Sigmoid colon (tissue), 7 donors: ENCODE results near the gene METTL21A. TPM values are rescaled to one million over a fixed set of nuclear protein-coding genes. Genes with fewer than 3 reads are reported as not detected.

ENCODE experiments used
- DNase-seq: peaks from one replicate; pipeline ENCODE4 v3.0.0-alpha.2; 2019
- H3K27ac ChIP-seq, 4 donors: fragments of 200-600 bp; sonication (generic); one replicate each; pipeline ENCODE4 v1.5.1; 2016 to 2019; ENCODE audit warnings: mild to moderate bottlenecking in 1 of 4
- H3K27me3 ChIP-seq, 3 donors: fragments of 200-600 bp; sonication (generic); one replicate each; pipeline ENCODE4 v1.5.1; 2019; ENCODE audit warnings: mild to moderate bottlenecking in 1 of 3
- H3K36me3 ChIP-seq, 4 donors: fragments of 200-600 bp; sonication (generic); one replicate each; pipeline ENCODE4 v1.5.1; 2016 to 2019
- H3K4me1 ChIP-seq, 4 donors: fragments of 200-600 bp; sonication (generic); one replicate each; pipeline ENCODE4 v1.5.1; 2017 to 2019
- H3K4me3 ChIP-seq, 4 donors: fragments of 200-600 bp; sonication (generic); one replicate each; pipeline ENCODE4 v1.5.1; 2017 to 2019; ENCODE audit warnings: mild to moderate bottlenecking in 2 of 4, moderate library complexity in 1 of 4
- H3K9me3 ChIP-seq, 4 donors: fragments of 200-600 bp in 3 of 4; sonication (generic) in 3 of 4; one replicate each; pipeline versions ENCODE4 v1.5.1 to v1.6.1; 2013 to 2019
- EP300 ChIP-seq, 4 donors: sonication (generic); formaldehyde crosslinking; IDR thresholded peaks; one replicate each; pipeline ENCODE4 v1.6.1; 2017; ENCODE audit warnings: antibody characterized with exemption in 4 of 4
- POLR2A ChIP-seq, 2 donors: fragments of 450-650 bp; IDR thresholded peaks; one replicate each; pipeline ENCODE4 v1.6.1; 2016; ENCODE audit warnings: antibody characterized with exemption in 2 of 2, mild to moderate bottlenecking in 2 of 2, moderate library complexity in 2 of 2
- POLR2AphosphoS5 ChIP-seq, 4 donors: sonication (generic); formaldehyde crosslinking; IDR thresholded peaks; one replicate each; pipeline ENCODE4 v1.6.1; 2017; ENCODE audit warnings: antibody characterized with exemption in 4 of 4
- WGBS, 2 donors: extraction: QIAGEN DNeasy Blood & Tissue Kit; methylation state at CpG; one replicate each; pipeline ENCODE4 v1.1.7; 2013; 5-methylcytosine and 5-hydroxymethylcytosine counted together
- intact Hi-C: fragments of 100-400 bp; cut with DNase I; formaldehyde crosslinking; loops from one replicate; pipeline ENCODE4 v1.15.1; 2023
- polyA plus RNA-seq, 3 donors: library from polyadenylated mRNA; stranded (reverse); fragments of 200-250 nt; gene quantifications; one replicate each; pipeline ENCODE4 v1.2.3, GENCODE V29; 2013
- total RNA-seq, 4 donors: library from RNA; depleted of rRNA; stranded (reverse); fragments of >200 nt; gene quantifications; one replicate each; pipeline ENCODE4 v1.1.0, GENCODE V29; 2016
- TF ChIP-seq, protein P1 (sequence below), 4 experiments: fragments of 450-650 bp in 3 of 4; fragments of 200-600 bp in 1 of 4; IDR thresholded peaks; one replicate each; pipeline ENCODE4 v1.5.1; 2016 to 2019; ENCODE audit warnings: antibody characterized with exemption in 4 of 4, mild to moderate bottlenecking in 3 of 4, moderate library complexity in 2 of 4
- donor health status: healthy with polysubstance abuse.
- donor health status: Bipolar disorder and iron deficiency.
- donor health status: healthy.

The METTL21A gene
- total and polyA plus RNA-seq, 7 donors, result 12.9 to 43.0 (median 21.0) TPM

GRCh38 chr2:207594731-207595130 lies 30.5 kb downstream of the METTL21A start:
- WGBS, 2 donors, result 99 to 100% methylated on average over 4 of the region's 4 CpGs
- H3K36me3 ChIP-seq, result peaks cover 0 to 71% (median 2%) of the 10 kb centered on the region in 4 donors
- DNase-seq, result no peak
- intact Hi-C loops, result no loop called here
- H3K27me3 ChIP-seq, result no peaks in the 10 kb centered on the region
- H3K27ac ChIP-seq, result no peak overlapping the region
- no peak overlapping the region for H3K4me3 ChIP-seq
- no peak for TF ChIP-seq EP300 (IDR thresholded peaks at IDR 0.05)
- TF ChIP-seq POLR2AphosphoS5 (IDR thresholded peaks at IDR 0.05), result no peak
- no peak for TF ChIP-seq POLR2A (IDR thresholded peaks at IDR 0.05)
- TF ChIP-seq, protein P1, sequence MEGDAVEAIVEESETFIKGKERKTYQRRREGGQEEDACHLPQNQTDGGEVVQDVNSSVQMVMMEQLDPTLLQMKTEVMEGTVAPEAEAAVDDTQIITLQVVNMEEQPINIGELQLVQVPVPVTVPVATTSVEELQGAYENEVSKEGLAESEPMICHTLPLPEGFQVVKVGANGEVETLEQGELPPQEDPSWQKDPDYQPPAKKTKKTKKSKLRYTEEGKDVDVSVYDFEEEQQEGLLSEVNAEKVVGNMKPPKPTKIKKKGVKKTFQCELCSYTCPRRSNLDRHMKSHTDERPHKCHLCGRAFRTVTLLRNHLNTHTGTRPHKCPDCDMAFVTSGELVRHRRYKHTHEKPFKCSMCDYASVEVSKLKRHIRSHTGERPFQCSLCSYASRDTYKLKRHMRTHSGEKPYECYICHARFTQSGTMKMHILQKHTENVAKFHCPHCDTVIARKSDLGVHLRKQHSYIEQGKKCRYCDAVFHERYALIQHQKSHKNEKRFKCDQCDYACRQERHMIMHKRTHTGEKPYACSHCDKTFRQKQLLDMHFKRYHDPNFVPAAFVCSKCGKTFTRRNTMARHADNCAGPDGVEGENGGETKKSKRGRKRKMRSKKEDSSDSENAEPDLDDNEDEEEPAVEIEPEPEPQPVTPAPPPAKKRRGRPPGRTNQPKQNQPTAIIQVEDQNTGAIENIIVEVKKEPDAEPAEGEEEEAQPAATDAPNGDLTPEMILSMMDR (IDR thresholded peaks at IDR 0.05), result no peak
- peaks cover 0 to 10% (median 0%) of the 10 kb centered on the region in 4 donors for H3K9me3 ChIP-seq
- H3K4me1 ChIP-seq, result no peaks in the 10 kb centered on the region

DNA sequence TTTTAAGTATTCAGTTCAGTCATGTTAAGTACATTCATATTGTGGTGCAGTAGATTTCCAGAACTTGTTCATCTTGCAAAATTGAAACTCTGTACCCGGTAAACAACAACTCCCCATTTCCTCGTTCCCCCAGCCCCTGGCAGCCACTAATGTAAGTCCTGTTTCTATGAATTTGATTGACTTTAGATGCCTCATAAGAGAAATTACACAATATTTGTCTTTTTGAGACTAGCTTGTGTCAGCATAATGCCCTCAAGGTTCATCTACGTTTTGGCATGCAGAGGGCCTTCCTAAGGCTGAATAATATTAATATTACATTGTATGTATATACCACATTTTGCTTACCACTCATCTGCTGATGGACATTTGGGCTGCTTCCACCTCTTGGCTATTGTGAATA lies 30.9 kb downstream of the METTL21A start:
- Histone ChIP-seq H3K36me3 (peaks cover 0 to 75% (median 2%) of the 10 kb centered on the region in 4 donors), H3K9me3 (peaks cover 0 to 10% (median 0%) of the 10 kb centered on the region in 4 donors)

GRCh38 chr2:207593277-207593676 lies 31.9 kb downstream of the METTL21A start:
- DNase-seq, result no peak
- intact Hi-C loops, result no loop called here
- peaks cover 0 to 75% (median 2%) of the 10 kb centered on the region in 4 donors for H3K36me3 ChIP-seq

More for the DNA sequence above, 30.9 kb downstream of the METTL21A start:
- no peak for DNase-seq
- Histone ChIP-seq H3K27ac (no peak overlapping the region), H3K4me1 (no peaks in the 10 kb centered on the region), H3K4me3 (no peak overlapping the region), H3K27me3 (no peaks in the 10 kb centered on the region)
- intact Hi-C loops, result no loop called here
- TF ChIP-seq, protein P1 (IDR thresholded peaks at IDR 0.05), result no peak
- TF ChIP-seq EP300 (IDR thresholded peaks at IDR 0.05) (no peak), POLR2A (IDR thresholded peaks at IDR 0.05) (no peak), POLR2AphosphoS5 (IDR thresholded peaks at IDR 0.05) (no peak)
- WGBS, 2 donors, result 83 to 90% methylated on average over 3 of the region's 3 CpGs

DNA sequence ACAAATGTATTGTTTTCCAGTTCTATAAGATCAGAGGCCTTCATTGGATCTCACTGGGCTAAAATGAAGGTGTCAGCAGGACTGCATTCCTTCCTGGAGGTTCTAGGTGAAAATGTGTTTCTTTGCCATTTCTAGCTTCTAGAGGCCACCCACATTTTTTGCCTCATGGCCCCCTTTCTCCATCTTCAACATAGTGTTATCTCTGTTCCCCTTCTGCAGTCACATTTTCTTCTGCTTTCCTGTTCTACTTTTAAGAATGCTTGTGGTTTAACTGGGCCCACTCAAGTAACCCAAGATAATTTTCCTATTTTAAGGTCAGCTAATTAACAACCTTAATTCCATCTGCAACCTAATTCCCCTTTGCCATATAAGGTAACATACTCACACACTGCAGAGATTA lies 36.1 kb downstream of the METTL21A start:
- peaks cover 0 to 10% (median 0%) of the 10 kb centered on the region in 4 donors for H3K9me3 ChIP-seq
- intact Hi-C loops, result no loop called here
- no peaks in the 10 kb centered on the region for H3K27me3 ChIP-seq
- H3K27ac ChIP-seq, result no peak overlapping the region
- H3K4me1 ChIP-seq, result no peaks in the 10 kb centered on the region
- peaks cover 5 to 68% (median 8%) of the 10 kb centered on the region in 4 donors for H3K36me3 ChIP-seq
- TF ChIP-seq POLR2A (IDR thresholded peaks at IDR 0.05) (no peak), EP300 (IDR thresholded peaks at IDR 0.05) (no peak), POLR2AphosphoS5 (IDR thresholded peaks at IDR 0.05) (no peak)
- TF ChIP-seq, protein P1 (IDR thresholded peaks at IDR 0.05), result no peak
- DNase-seq, result no peak
- H3K4me3 ChIP-seq, result no peak overlapping the region

More at GRCh38 chr2:207593277-207593676, 31.9 kb downstream of the METTL21A start:
- Histone ChIP-seq H3K4me1 (no peaks in the 10 kb centered on the region), H3K27me3 (no peaks in the 10 kb centered on the region), H3K4me3 (no peak overlapping the region), H3K9me3 (peaks cover 0 to 10% (median 0%) of the 10 kb centered on the region in 4 donors), H3K27ac (no peak overlapping the region)
- TF ChIP-seq EP300 (IDR thresholded peaks at IDR 0.05) (no peak), POLR2AphosphoS5 (IDR thresholded peaks at IDR 0.05) (no peak), POLR2A (IDR thresholded peaks at IDR 0.05) (no peak)
- TF ChIP-seq, protein P1 (IDR thresholded peaks at IDR 0.05), result no peak

DNA sequence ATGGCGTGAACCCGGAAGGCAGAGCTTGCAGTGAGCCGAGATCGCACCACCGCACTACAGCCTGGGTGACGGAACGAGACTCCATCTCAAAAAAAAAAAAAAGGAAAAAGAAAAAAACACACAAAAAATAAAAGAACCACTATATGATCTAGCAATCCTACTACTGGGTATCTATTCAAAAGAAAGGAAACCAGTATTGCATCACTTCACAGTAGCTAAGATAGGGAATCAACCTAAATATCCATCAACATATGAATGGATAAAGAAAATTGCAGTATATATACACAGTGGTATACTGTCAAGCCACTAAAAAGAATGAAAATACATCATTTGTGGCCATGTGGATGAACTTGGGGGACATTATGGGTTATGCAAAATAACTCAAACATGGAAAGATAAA lies 37.9 kb downstream of the METTL21A start:
- no peak overlapping the region for H3K27ac ChIP-seq
- H3K27me3 ChIP-seq, result no peaks in the 10 kb centered on the region
- WGBS, 2 donors, result 95 to 97% methylated on average over 7 of the region's 7 CpGs
- peaks cover 0 to 5% (median 0%) of the 10 kb centered on the region in 4 donors for H3K9me3 ChIP-seq
- no peaks in the 10 kb centered on the region for H3K4me1 ChIP-seq
- H3K4me3 ChIP-seq, result no peak overlapping the region
- intact Hi-C loops, result no loop called here
- TF ChIP-seq POLR2AphosphoS5 (IDR thresholded peaks at IDR 0.05) (no peak), POLR2A (IDR thresholded peaks at IDR 0.05) (no peak), EP300 (IDR thresholded peaks at IDR 0.05) (no peak)
- TF ChIP-seq, protein P1 (IDR thresholded peaks at IDR 0.05), result no peak
- DNase-seq, result no peak
- H3K36me3 ChIP-seq, result peaks cover 5 to 63% (median 8%) of the 10 kb centered on the region in 4 donors
